GM23338 (cell line): Measurements from ENCODE around the gene GNPDA1.

Source experiments
- CREB1 ChIP-seq: fragments of 250-450 bp; sonication (Bioruptor Pico); IDR thresholded peaks from 2 replicates; pipeline ENCODE4 v1.5.0; 2020; ENCODE audit warnings: low read depth, mild to moderate bottlenecking, moderate library complexity
- CTCF ChIP-seq, 2 experiments: fragments of 200-600 bp in 1 of 2; sonication (generic) in 1 of 2; conservative IDR thresholded peaks; 2 replicates each; pipeline versions ENCODE4 v1.5.1 to v1.6.1; 2016 to 2017; ENCODE audit warnings: antibody characterized with exemption in 2 of 2, low read depth in 2 of 2, mild to moderate bottlenecking in 2 of 2, moderate library complexity in 1 of 2
- EZH2 ChIP-seq: fragments of 200-600 bp; sonication (generic); IDR thresholded peaks from one replicate; pipeline ENCODE4 v1.8.0; 2017; ENCODE audit warnings: antibody characterized with exemption, mild to moderate bottlenecking, low read depth; ENCODE audit not compliant: unreplicated experiment
- EZH2phosphoT487 ChIP-seq: fragments of 200-600 bp; sonication (generic); IDR thresholded peaks from one replicate; pipeline ENCODE4 v1.8.1; 2018; ENCODE audit warnings: antibody characterized with exemption; ENCODE audit not compliant: unreplicated experiment
- JUNB ChIP-seq: IDR thresholded peaks from one replicate; pipeline ENCODE4 v1.6.1; 2016; ENCODE audit warnings: antibody characterized with exemption; ENCODE audit not compliant: unreplicated experiment
- NANOG ChIP-seq: IDR thresholded peaks from 2 replicates; pipeline ENCODE4 v1.6.1; 2016; ENCODE audit warnings: antibody characterized with exemption, borderline replicate concordance
- POLR2AphosphoS5 ChIP-seq: IDR thresholded peaks from 2 replicates; pipeline ENCODE4 v1.6.1; 2016; ENCODE audit warnings: antibody characterized with exemption, low read depth
- REST ChIP-seq: IDR thresholded peaks from one replicate; pipeline ENCODE4 v1.6.1; 2018; ENCODE audit warnings: antibody characterized with exemption; ENCODE audit not compliant: unreplicated experiment
- STAT1 ChIP-seq: IDR thresholded peaks from one replicate; pipeline ENCODE4 v1.6.1; 2016; ENCODE audit warnings: antibody characterized with exemption; ENCODE audit not compliant: unreplicated experiment
- ZNF114 ChIP-seq: fragments of 250-450 bp; sonication (Bioruptor Pico); IDR thresholded peaks from 2 replicates; pipeline ENCODE4 v1.5.0; 2020; ENCODE audit warnings: mild to moderate bottlenecking, moderate library complexity
- ZNF331 ChIP-seq: fragments of 250-450 bp; sonication (Bioruptor Pico); IDR thresholded peaks from 2 replicates; pipeline ENCODE4 v1.5.0; 2020; ENCODE audit warnings: low read depth, mild to moderate bottlenecking, moderate library complexity
- ZNF462 ChIP-seq: fragments of 250-450 bp; sonication (Bioruptor Pico); IDR thresholded peaks from 2 replicates; pipeline ENCODE4 v1.5.0; 2020; ENCODE audit warnings: mild to moderate bottlenecking, moderate library complexity

- TF ChIP-seq POLR2AphosphoS5 (no peak), CTCF (conservative IDR thresholded peaks at IDR 0.05; ENCODE audit: low read depth in 2 of 2) (no peak), JUNB (no peak), REST (no peak), NANOG (no peak), EZH2 (no peak), CREB1 (CRISPR knock-in tag) (no peak), EZH2phosphoT487 (no peak), ZNF331 (CRISPR knock-in tag) (no peak), ZNF114 (no peak), STAT1 (no peak), ZNF462 (CRISPR knock-in tag) (no peak)
Measured at GRCh38 chr5:141954194-141954593, 58.6 kb downstream of the GNPDA1 start.
